GM19438 (cell line): ENCODE measurements around the gene THSD8.

Experiments used
- ATAC-seq: cut with Tn5 transposase; IDR thresholded peaks from one replicate; pipeline ENCODE4 v1.9.1; 2021; ENCODE audit warnings: low read depth; ENCODE audit not compliant: unreplicated experiment

THSD8 gene

GRCh38 chr19:12847159-12848139 lies 45.6 kb downstream of the THSD8 start:
- no peak for ATAC-seq
